HG03175 (cell line): ENCODE data around the gene CXCR4.

Experiments
- ATAC-seq: cut with Tn5 transposase; IDR thresholded peaks from one replicate; pipeline ENCODE4 v1.9.1; 2021; ENCODE audit warnings: mild to moderate bottlenecking, moderate library complexity; ENCODE audit not compliant: unreplicated experiment

The CXCR4 gene

GRCh38 chr2:136131961-136132824 lies 14.2 kb upstream of the CXCR4 start:
- peak; percentile 80 for ATAC-seq

DNA sequence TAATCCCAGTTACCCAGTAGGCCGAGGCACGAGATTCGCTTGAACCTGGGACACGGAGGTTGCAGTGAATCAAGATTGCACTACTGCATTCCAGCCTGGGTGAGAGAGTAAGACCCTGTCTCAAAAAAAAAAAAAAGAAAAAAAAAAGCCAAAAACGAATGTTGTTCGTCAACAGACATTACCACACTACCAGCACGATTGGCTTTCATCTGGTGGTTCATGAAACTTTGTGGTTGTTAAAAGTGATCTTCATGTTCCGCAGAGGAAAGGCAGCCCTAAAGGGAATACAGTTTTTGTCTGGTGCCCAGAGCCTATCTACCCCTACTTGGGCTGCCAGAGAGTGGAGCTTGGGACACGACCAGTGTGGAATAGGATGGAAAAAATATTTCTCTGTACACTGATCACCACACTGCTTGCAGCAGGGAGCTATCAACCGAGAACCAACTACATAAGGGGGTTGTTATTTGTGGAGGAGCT lies 13.6 kb upstream of the CXCR4 start:
- ATAC-seq = no peak

GRCh38 chr2:136130511-136130910 lies 12.6 kb upstream of the CXCR4 start:
- no peak for ATAC-seq

GRCh38 chr2:136130045-136130444 lies 12.1 kb upstream of the CXCR4 start:
- no peak for ATAC-seq

DNA sequence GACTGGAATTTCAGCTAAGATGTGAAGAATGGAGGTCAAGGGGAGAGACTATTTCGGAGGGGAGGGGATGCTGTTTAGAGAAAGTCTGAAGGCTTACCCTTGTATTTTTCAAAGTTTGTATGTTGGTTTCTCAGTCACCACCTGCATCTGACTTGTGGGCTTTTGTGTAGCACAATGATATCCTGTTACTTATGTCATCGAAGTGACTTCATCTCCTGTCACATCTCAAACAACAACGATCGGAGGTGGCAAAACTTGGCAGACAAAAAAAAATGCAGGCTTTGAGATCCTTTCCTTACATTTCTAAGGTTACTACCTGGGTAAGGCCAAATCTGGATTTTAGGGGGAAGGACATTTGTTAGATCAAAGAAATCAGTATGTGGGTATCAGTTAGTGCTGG lies 11.7 kb upstream of the CXCR4 start:
- no peak for ATAC-seq

DNA sequence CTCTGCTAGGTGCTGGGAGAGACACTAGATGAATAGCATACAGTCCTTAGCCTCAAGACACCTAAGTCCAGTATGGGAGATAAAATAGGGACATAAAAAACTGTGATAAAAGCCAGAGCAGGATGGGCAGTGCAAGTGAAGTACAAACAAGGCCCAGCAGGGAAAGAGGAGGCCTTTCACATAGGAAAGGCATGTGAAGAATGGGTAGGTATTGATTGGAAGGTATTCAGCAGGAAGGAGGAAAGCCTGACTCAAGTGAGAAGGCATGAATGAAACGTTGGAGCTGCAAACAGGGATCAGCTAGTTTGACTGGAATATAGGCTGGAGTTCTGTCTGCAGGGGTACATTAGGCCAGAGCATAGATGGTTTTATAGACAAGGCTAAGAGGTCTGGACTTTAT lies 11.0 kb upstream of the CXCR4 start:
- ATAC-seq = no peak

DNA sequence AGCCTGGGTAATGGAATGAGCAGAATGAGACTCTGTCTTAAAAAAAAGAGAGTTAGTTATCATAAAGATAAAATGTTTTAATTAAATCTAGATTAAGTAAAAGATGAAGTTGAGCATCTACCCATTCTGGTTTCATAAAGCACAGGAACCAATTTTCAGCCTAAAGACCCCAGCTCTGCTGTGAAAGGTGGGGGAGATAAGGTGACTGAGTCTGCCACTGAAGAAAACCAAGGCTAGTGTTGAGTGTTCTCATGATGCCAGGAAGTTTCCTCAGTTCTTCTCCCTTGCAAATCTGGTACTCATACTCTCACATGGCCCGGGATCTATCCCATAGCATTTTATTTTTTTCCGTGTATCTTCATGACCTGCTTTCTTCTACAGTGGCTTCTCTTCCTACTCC lies 10.4 kb upstream of the CXCR4 start:
- no peak for ATAC-seq

- no peak for ATAC-seq
Observed at GRCh38 chr2:136127356-136127755, 9.4 kb upstream of the CXCR4 start.

GRCh38 chr2:136126421-136126926 lies 8.5 kb upstream of the CXCR4 start:
- no peak for ATAC-seq

- no peak for ATAC-seq
Observed at GRCh38 chr2:136126021-136126420, 8.1 kb upstream of the CXCR4 start.

GRCh38 chr2:136125236-136125635 lies 7.3 kb upstream of the CXCR4 start:
- no peak for ATAC-seq

- no peak for ATAC-seq
Observed at GRCh38 chr2:136124805-136125204, 6.9 kb upstream of the CXCR4 start.

DNA sequence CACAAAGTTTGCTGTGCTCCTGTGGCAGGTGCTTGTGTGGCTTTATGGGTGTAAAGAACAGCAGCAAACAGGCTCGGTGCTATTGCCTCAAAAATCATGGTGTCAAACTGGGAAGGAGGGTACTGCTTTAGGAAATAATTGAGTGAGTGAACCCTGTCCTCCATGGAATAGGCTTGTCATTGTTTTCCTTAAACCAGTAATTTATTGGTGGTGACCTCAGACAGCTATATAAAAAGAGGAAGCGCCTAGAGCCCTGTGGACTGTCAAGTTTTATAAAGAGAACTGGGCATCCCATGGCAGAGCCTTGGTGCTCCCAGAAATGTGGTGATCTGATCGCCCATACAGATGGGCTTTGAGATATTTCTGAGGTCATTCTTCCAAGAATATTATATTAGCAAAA lies 4.7 kb upstream of the CXCR4 start:
- ATAC-seq = no peak

DNA sequence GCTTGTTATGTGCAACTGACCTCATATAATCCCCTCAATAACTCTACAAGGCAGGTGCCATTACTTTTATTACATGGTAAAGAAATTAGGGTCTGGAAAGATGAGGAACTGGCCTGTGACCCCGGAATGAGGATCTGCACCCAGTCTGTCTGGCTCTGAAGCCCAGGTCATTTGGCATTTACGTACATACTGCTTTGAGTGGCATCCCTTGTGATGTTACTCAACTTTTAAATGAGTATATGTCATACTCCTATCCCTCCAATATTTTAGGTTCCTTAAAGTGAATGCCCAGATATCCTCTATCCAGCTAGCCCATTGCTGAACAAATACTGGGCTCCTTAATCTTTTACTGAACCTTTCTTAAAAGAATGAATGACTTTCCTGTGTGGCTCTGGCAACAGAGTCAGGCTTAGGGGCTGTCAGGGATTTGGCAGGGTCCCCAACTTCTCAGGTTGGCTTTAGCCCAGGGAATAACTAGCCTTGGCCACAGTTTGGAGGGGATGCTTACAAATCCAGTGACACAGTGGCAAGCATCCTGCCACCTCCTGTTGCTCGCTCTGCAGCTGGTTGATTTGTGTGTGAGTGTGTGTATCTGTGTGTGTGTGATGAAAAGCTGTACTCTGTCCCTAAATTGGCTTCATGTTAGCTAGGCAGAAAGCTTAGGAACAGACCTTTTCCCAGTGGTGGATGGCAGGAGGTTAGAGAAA lies 3.4 kb upstream of the CXCR4 start:
- no peak for ATAC-seq

- no peak for ATAC-seq
Observed at GRCh38 chr2:136119717-136120675, 2.0 kb upstream of the CXCR4 start.

- ATAC-seq = no peak
Observed at GRCh38 chr2:136118819-136119716, 1.1 kb upstream of the CXCR4 start.

GRCh38 chr2:136117391-136117841 lies 533 bp downstream of the CXCR4 start:
- peak; percentile 23 for ATAC-seq

DNA sequence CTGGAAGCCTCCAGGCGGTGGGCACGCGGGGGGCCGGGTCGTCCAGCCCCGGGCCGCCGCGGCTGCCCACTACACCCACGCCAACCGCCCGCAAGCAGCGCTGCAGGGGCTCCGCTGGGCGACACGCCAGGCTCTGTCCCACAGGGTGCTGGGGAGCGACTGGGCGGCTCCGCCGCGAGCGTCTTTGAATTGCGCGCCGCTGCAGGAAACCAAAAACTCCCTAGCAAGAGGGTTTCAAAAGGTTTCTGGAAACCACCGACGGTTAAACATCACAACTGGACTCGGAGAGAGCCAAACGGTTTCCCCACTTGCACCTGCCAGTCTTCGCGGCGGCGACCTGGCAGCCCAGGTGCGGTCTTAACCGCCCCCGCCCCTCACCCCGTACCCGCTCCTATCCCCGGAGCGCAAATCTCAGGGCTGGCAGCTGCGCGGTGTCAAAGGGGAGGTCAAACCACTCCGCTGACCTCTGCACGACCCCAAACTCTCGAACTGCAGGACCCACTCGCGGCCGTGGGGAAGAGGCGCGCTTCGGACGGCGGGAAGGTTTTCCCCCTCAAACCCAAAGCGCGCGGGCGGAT lies 1.0 kb downstream of the CXCR4 start:
- ATAC-seq = peak; percentile 58

DNA sequence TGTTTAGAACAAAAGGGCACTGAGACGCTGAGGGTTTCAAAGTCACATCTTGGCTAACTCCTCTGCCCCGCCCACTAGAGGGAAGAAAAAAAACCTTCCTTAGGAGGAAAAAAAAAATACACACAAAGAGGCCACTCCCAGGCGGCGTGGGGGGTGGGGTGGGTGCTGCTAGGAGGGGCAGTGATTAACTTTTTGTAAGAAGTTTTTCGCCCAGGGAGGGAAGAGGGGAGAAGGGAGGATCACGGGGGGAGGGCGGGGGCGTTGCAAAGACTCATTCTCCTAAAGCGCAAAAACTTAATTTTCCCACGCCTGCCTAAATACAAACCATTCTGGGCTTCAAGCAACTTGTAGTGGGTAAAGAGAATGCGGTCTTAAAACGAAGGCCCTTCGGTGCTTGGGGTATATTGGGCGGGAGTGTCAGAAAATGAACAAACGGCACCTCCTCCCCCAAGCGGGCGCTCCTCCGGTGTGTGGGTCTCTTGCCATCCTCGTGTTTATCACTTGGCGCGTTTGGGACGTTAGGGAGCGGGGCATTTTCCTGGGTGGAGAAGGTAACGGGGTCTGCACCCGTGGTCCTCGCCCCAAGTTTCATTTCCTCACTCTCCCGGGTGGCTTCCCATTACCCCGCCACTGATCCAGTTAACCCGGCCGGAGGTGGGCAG lies 1.7 kb downstream of the CXCR4 start:
- ATAC-seq = peak; percentile 25
